HFF-Myc (cell line): ENCODE measurements around the gene CT45A1.
"Not testable (repeated sequence)": the region's sequence is repeated elsewhere in the genome, so short reads cannot be mapped to it uniquely, and the experiment has no call there.

ENCODE experiments used
- DNase-seq: peaks from one replicate; pipeline ENCODE4 v3.0.0-alpha.2; 2011; ENCODE audit warnings: low read depth; ENCODE audit errors: extremely low read depth
- H3K4me3 ChIP-seq: replicated peaks from 2 replicates; pipeline ENCODE4 v1.5.1; 2011; ENCODE audit warnings: low read depth, mild to moderate bottlenecking, control low read depth, low read length
- TF ChIP-seq, protein P1 (sequence below): IDR thresholded peaks from 2 replicates; pipeline ENCODE4 v1.5.1; 2012; ENCODE audit warnings: mild to moderate bottlenecking, low read depth, low read length, control low read depth; ENCODE audit errors: missing control alignments

CT45A1 gene

GRCh38 chrX:135713183-135713689 lies at the start of gene CT45A1:
CT45A1 (plus strand) TSS chrX:135713639; CDS start chrX:135718941, 5,302 bp downstream.
- TF ChIP-seq, protein P1, sequence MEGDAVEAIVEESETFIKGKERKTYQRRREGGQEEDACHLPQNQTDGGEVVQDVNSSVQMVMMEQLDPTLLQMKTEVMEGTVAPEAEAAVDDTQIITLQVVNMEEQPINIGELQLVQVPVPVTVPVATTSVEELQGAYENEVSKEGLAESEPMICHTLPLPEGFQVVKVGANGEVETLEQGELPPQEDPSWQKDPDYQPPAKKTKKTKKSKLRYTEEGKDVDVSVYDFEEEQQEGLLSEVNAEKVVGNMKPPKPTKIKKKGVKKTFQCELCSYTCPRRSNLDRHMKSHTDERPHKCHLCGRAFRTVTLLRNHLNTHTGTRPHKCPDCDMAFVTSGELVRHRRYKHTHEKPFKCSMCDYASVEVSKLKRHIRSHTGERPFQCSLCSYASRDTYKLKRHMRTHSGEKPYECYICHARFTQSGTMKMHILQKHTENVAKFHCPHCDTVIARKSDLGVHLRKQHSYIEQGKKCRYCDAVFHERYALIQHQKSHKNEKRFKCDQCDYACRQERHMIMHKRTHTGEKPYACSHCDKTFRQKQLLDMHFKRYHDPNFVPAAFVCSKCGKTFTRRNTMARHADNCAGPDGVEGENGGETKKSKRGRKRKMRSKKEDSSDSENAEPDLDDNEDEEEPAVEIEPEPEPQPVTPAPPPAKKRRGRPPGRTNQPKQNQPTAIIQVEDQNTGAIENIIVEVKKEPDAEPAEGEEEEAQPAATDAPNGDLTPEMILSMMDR: peak; percentile 17
- not testable (repeated sequence) for H3K4me3 ChIP-seq, DNase-seq

DNA sequence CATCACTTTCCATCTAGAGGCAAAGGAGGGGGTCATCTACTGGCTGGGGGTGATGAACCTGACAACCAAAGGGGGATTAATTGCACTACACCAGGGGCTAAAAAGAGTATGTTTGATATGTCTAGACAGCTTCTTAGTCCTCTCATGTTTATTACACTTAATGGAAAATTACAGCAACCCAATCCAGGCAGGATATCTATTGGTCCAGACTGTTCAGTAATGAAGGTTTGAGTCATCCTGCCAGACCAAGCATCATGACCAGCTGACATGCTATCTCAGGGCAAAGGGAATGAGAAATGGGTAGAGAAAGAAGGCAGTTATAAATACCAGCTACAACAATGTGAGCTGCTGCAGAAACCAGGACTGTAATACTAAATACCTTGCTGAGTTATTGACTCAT lies 40.5 kb upstream of the CT45A1 start:
- not testable (repeated sequence) for DNase-seq, H3K4me3 ChIP-seq

DNA sequence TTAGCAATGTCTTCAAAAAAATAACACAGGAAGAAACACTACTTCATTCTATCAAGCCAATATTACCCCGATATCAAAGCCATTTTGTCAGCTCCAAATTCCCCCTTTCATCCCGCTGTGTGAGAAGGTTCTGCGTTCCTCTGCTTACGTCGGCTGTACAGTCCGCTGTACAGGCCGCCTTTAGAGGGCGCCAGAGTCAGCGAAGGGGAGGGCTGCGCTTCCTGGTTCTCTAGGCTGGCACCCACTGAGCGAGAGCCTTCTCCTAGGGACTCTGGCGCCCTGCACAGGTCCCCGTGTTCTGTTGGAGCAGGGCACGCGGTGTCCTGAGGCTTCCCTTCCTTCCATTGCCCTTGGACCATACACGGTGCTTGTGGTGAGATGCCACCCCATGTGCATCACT lies 25.3 kb upstream of the CT45A1 start:
- DNase-seq: no peak
- TF ChIP-seq, protein P1: peak; percentile 20

GRCh38 chrX:135695471-135695870 lies 18.0 kb upstream of the CT45A1 start:
- no peak overlapping the region for H3K4me3 ChIP-seq
- TF ChIP-seq, protein P1: no peak
- DNase-seq: no peak

More for the DNA sequence above, 25.3 kb upstream of the CT45A1 start:
- H3K4me3 ChIP-seq: no peak overlapping the region

DNA sequence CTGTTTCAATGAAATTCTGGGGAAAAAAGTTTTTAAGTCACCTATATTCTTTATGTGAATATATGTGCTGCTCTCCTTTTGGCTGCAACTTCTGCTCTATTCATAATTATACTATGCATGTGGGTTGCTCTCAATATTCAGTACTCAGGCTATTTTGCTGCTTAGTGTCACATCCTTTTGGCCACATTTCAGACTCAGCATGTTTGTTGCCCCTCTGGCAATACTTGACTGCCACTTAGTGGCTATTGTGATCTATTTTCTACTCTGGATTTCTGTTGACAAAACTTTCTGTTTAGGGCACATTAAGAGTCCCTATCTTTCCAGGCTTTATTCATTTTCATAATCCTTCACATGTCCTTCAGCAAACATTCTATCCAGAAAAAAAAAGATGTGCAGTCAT lies 15.8 kb upstream of the CT45A1 start:
- no peak for DNase-seq

DNA sequence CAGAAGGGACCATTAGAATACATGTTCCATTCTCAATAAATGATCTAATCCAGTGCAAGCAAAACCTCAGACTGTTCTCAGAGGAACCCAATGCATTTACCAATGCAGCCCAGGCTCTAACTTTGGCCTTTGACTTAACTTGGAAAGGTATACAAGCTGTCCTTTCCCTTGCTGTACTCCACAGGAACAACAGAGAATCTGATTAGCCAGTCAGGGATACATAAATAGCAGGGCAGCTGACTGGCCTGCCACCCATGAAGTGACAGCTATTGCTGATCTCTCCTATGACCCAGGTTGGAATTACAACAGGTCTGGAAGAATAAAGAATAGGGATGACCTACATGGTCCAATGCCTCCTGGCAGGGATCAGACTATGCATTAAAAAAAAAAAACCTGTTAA lies 14.5 kb upstream of the CT45A1 start:
- TF ChIP-seq, protein P1: no peak
- no peak overlapping the region for H3K4me3 ChIP-seq
- DNase-seq: no peak

More for the DNA sequence above, 15.8 kb upstream of the CT45A1 start:
- H3K4me3 ChIP-seq: no peak overlapping the region
- TF ChIP-seq, protein P1: no peak

- no peak for DNase-seq
- no peak overlapping the region for H3K4me3 ChIP-seq
- TF ChIP-seq, protein P1: peak; percentile 31
These were observed 5.6 kb upstream of the CT45A1 start for GRCh38 chrX:135707880-135708279.
